Tibial nerve (tissue), 3 donors: ENCODE results near the gene DOCK2.

ENCODE experiments used
- CTCF ChIP-seq, 5 experiments: fragments of 200-600 bp in 3 of 5; fragments of 450-650 bp in 2 of 5; sonication (generic) in 3 of 5; IDR thresholded peaks; one replicate each; pipeline ENCODE4 v1.5.1; 2016 to 2019; ENCODE audit warnings: antibody characterized with exemption in 5 of 5, mild to moderate bottlenecking in 3 of 5, moderate library complexity in 2 of 5
- POLR2A ChIP-seq, 2 donors: fragments of 450-650 bp; IDR thresholded peaks; one replicate each; pipeline ENCODE4 v1.6.1; 2017; ENCODE audit warnings: antibody characterized with exemption in 2 of 2, mild to moderate bottlenecking in 2 of 2, moderate library complexity in 2 of 2

GRCh38 chr5:170113522-170113900, 476.4 kb downstream of the DOCK2 start:
- no peak for TF ChIP-seq CTCF (IDR thresholded peaks at IDR 0.05)
- no peak for TF ChIP-seq POLR2A (IDR thresholded peaks at IDR 0.05)
